Right ventricle myocardium superior (tissue), 1 donor: Measurements from ENCODE around the gene SRP14. TPM values are rescaled to one million over a fixed set of nuclear protein-coding genes. Genes with fewer than 3 reads are reported as not detected.

Experiments
- ATAC-seq: fragments of 200-7000 bp; cut with Tn5 transposase; one replicate; pipeline ENCODE4 v1.9.1; 2020; ENCODE audit warnings: mild to moderate bottlenecking; ENCODE audit not compliant: poor library complexity
- DNase-seq: peaks from one replicate; pipeline ENCODE4 v3.0.0-alpha.2; 2020
- intact Hi-C: fragments of 100-400 bp; cut with DNase I; formaldehyde crosslinking; loops from one replicate; pipeline ENCODE4 v1.11.2; 2022
- total RNA-seq: library from RNA; stranded (reverse); fragmentation: NEBNext Ultra II Directional; extraction: Animal tissue kit (Norgen Biotek cat#: 25700); gene quantifications from one replicate; pipeline ENCODE4 v1.2.1, GENCODE V29; 2021
- donor health status: DM: no; HTN: yes; CAD: no; lungs with severe emphysema.

Gene SRP14
- total RNA-seq, 1 donor from 2014 or later: 196 TPM

DNA sequence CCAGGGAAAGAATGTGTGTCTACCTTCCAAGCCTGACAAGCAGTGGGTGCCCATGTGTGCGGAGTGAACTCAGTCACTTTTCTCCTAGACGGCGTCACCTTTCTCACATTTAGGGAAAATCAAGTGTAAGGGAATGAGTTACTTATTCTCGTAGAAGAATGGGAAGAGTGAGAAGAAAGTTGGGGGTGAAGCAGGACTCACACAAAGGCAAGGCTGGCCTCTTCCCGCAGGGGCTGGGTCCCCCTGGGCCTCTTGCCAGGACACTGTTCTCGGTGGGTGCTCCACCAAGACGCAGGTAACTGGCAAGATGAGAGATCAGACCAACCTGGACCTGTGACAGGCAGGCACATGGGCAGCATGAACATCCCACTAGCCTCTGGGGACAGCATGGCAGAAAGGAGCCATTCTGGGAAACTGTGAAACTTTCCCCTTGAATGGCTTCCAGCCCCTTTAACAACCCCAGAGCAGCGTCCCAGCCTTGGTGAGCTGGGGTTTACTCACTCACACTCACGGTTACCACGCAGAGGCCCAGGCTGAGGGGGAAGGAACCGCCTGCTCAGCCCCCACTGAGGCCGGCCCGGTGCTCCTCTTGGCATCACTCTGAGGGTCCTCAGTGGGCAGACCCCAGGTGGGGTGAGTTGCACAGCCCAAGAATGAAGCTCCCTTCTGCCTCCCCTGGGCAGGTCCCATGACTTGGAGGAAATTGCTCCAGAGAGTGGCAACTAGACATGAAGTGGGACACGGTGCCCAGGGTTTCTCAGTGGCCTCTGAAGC, 15.0 kb upstream of the SRP14 start:
- DNase-seq (no peak), ATAC-seq (no peak)
- intact Hi-C loops: no loop called here

- intact Hi-C loops: no loop called here
- DNase-seq: no peak
- ATAC-seq: no peak
Observed at GRCh38 chr15:40053079-40053830, 14.3 kb upstream of the SRP14 start.

DNA sequence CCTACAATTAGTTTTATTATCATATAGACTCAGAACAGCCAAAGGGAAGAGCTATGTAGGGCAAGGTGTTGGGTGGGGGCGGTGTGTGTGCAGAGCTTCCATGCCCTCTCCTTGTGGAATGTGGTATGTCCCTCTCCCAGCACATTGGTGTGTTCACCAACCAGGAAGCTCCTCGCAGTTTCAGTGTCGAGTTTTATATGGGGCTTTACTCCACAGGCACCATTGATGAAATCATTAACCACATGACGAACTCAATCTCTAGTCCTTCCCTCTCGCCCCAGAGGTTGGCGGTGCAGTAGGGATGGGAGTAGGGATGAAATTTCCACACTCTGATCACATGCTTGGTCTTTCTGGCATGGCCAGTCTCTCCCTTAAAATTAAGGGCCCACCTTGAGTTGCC, 13.6 kb upstream of the SRP14 start:
- ATAC-seq: no peak
- intact Hi-C loops: no loop called here
- DNase-seq: no peak

GRCh38 chr15:40051616-40052415, 12.8 kb upstream of the SRP14 start:
- intact Hi-C loops: no loop called here
- ATAC-seq: no peak
- DNase-seq: no peak

DNA sequence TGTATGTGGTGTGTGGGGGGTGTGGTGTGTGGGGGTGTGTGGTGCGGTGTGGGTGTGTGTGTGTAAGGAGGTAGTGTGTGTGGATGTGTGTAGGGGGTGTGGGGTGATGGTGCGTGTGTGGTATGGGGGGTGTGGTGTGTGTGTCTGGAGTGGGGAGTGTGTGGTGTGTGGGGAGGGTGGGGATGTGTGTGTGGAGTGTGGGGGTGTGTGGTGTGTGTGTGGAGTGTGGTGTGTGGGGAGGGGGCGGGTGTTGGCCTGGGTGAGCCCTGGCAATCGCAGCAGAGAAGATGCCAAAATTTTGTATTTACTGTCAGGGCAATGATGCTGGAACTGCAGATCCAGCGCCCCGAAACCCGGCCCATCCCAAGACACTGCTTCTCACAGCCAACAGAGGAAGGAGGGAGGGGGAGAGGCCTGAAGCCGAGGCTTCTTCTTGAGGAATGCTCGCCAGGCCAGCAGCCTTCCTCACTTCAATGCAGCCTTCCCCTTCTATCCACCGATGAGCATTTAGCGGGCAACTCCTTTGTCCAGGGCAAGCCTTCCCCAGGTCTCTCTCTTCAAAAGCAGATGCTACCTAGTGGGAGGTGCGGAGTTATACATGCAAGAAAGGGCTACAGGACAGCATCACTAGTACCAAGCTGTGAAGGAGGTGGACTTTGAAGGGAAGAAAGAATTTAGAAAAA, 11.9 kb upstream of the SRP14 start:
- no peak for ATAC-seq
- no peak for DNase-seq
- intact Hi-C loops: no loop called here

GRCh38 chr15:40048926-40049475, 10.0 kb upstream of the SRP14 start:
- intact Hi-C loops: loop anchor here (5.0 kb wide), 2 partner anchors 58 to 223 kb away; partner anchors contain the start of gene BMF
- DNase-seq (no peak), ATAC-seq (no peak)

- ATAC-seq: no peak
- intact Hi-C loops: loop anchor here (5.0 kb wide), 2 partner anchors 59 to 224 kb away; partner anchors contain the start of gene BMF
- peak; percentile 53 for DNase-seq
Observed at GRCh38 chr15:40048211-40048792, 9.3 kb upstream of the SRP14 start.

DNA sequence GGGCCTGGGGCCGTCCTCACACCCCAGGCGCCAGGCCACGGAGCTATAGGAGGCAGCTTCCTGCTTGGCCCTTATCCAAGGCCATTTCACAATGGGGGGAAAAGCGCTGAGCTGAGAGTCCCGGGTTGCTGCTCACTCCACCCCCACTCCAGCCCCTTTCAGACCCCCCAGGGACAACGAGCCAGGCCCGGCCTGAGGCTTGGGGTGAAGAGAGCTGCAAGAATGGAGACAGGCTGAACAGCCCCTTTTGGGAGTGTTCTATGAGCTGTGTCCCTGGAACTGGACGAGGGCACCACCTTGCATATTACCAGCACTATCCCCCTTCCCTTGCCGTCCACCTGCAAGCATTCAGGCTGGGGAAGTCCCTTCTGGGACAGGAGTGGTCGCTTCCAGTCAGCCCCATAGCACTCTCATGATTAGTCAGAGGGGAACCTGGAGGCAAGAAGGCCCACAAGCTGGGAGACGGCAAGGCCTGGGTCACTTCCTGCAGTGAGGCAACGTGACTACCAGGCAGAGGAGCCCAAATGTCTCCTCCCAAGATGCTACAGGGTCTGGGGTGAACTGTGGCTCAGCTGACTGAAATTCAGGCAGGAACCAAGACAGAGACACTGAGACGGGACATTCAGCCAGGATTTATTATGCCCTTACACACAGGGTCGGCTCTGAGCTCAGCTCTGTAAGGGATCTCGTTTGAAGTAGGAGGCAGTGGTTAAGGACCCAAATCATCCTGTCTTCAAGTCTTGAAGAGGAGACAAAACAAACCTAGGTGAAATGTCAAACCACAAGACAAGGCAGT, 8.6 kb upstream of the SRP14 start:
- DNase-seq (peak; percentile 74), ATAC-seq (peak; percentile 40)
- intact Hi-C loops: loop anchor here (5.0 kb wide), 2 partner anchors 60 to 225 kb away; partner anchors contain the start of gene BMF

DNA sequence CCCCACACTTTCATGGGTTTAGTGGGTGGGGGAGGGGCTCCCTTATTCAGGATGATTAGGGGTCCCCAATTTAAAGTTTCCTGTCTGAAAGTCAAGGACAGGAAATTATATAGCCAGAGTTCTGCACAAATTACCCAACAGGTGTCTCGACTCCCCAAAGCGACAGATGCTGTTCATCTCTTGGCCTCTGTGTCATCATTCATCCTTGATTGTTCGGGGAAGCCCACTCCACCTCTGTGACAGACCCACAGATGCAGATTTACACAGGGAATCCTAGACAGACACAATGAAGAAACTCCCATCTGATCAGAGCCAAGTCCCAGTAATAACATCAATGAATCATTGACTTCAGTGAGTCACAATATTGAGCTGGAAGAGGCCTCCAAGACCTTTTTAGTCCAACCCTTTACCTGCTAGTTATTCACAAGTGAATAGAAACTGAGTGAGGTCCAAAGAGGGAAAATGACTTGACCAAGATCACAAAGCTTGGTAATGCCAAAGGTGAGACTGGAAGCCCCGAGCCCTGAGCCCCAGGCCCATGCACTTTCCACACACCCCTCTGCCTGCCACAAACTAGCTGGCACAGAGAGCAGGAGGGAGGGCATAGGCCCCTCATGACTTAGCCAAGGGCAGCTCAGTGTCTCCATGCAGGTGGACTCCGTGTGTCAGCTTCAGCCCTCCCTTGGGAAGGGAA, 7.9 kb upstream of the SRP14 start:
- intact Hi-C loops: loop anchor here (5.0 kb wide), 2 partner anchors 60 to 225 kb away; partner anchors contain the start of gene BMF
- no peak for ATAC-seq
- no peak for DNase-seq

DNA sequence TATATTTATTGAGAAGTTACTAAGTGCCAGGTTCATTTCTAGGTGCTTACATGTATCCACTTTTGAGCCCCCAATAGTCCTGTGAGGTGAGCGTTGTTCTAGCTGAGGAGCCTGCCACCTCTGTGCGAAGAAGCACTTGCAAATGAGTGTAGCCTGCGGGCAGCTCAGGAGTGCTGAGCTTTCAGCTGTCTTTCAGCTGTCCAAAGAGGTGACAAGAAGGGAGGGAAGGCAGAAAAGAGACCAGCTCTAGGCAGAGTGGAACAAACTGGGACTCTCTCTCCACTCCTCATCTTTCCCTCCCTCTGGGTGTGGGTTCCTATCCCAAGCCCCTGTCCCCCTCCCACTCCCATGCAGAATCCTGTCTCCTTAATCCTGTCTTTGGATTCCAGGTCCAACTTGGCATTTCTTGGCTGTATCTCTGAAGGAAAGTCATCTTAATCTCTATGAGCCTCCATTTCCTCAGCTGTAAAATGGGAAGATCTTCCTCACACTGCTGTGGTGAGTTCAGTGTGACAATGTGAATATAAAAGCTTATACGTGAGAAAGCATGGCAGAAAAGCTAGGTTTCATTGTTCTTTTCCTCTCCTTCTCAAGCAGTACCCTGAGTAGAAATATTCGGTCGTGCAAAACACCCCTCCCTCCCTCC, 6.7 kb upstream of the SRP14 start:
- ATAC-seq: peak; percentile 3
- no peak for DNase-seq
- intact Hi-C loops: loop anchor here (5.0 kb wide), 2 partner anchors 62 to 227 kb away; partner anchors contain the start of gene BMF

DNA sequence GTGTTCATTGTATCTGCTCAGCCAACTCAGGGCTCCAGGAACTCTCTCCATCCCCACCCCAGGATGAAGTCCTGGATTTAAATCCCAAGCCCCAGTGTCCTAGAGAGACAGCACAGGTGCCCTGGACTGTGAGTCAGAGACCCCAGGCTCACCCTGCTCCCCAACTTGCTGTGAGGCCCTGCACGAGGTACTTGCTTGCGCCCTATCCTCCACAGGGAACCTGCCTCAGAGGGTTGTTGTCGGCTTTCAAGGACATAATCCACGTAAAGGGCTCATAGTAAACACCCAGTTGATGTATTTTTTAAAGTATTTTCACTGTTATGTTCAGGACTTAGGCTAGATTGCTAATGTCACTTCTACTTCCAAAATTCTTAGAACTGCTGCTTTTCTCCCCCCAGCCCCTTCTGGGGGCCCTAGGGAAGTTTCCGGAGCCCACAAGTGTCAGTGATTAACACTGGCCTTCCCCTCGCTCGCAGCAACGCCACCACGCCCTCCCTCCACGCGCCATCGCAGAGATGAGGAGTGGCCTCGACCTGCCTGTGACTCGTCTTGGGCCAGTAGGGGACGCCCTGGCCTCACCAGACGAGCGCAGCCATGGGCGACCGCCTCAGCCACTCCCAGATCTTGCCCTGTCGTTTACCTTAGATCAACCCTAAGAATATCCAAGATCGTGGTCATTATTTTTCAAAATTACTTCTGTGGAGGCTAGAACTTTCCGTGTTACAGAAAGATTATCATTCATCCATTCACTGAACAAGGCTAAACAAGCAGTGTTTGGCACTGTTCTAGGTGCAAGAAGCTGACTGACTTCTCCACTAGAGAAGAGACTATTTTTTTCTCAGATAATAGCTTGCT, 6.0 kb upstream of the SRP14 start:
- DNase-seq (peak; percentile 94), ATAC-seq (peak; percentile 93)
- intact Hi-C loops: loop anchor here (5.0 kb wide), 2 partner anchors 62 to 227 kb away; partner anchors contain the start of gene BMF

DNA sequence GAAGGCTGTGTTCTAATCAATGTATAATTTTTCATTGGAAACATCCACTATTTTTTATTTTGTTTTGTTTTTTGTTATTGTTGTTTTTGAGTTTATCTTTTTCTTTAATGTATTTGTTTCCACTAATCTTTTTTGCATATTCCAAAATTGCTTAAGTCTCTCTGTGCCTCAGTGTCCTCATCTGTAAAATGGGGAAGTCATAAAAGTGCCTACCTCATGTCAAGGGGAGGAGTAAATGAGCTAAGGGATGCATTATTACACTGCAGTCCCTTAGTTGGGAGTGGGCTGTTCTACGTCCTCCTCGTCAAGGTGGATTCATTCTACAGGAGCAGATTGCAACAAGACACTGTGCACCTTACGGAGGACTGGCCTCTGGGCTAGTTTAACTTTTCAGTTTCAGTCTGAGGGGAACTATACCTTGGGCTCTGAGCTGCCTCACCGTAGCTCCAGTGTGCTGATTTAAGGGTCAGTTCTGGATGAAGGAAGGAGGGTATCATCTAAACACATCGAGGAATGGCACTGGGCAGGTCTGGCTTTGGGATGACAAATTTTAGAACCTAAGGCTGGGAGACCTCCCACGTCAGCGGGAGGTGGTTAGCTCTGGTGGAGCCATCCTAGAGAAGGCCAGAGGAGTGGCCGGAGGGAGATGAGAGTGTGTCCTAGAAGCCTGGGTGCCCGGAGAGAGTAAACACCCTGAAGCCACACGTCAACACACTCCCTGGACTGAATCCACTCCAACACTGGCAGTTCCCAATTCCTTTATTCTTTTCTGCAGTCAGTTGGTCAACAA, 5.1 kb upstream of the SRP14 start:
- ATAC-seq (peak; percentile 1), DNase-seq (no peak)
- intact Hi-C loops: no loop called here

DNA sequence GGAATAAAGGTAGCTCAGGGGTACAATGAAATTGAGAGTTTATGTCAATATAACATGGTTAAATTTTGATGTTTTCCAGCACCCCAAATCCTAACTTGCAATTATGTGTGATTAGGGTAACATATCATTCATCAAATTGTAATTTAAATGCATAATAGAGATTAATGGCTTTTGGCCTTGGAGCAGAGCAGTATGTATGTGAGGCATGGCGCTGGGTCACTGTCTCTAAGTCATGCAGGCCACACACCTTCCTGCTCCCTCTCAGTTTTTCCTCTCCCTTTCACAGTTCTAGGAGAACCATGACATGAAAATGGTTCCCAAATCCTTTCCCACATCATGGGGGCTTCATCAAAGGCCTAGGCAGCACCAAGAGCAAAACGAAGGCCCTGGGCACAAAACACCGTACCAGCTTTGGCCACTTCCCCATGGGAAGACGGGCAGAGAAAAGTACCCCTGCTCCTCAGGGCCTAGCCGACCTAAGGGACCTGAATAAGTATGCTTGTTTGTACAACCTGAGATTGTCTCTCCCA, 3.9 kb upstream of the SRP14 start:
- intact Hi-C loops: no loop called here
- DNase-seq: no peak
- no peak for ATAC-seq

GRCh38 chr15:40040770-40041169, 1.8 kb upstream of the SRP14 start:
- ATAC-seq: no peak
- no peak for DNase-seq
- intact Hi-C loops: no loop called here
